ENCODE results near the gene REV3L.

REV3L gene

GRCh38 chr6:111423055-111423633, 59.9 kb downstream of the REV3L start:
- DNase-seq = no peak

DNA sequence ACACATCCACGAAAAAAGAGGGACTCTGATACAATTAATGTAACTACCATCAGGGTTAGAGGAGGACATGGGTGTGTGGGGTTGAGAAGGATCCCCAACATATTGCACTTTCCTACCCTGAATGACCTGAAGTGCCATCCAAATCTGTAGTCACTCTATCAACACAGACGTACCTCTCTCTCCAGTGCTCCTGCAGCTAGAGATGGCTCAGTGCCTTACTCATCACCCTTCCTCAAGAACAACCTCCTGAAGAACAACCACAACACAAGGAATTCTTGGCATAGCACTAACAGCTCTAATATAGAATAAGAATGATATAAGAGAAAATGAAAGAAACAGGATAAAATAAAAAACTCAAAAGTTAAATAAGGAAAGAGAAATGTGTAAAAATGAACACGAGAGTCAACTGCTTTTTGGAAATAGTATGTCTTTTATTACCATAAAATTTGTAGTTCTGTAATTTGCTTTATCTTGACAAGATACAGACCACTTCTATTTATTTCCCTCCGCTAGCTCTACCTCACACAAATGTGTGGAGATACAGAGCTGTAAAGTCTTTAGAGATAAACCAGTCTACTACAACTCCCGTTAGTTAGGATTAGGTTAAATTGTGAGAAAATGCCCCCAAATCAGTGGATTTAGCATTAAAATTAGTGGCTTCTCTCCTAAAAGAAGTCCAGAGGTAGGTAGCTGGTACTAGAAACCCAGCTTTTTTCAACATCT, 63.9 kb downstream of the REV3L start:
- no peak for DNase-seq

- DNase-seq = peak; percentile 5 to 19
Measured at GRCh38 chr6:111417946-111418345, 65.1 kb downstream of the REV3L start.

GRCh38 chr6:111417181-111417585, 65.8 kb downstream of the REV3L start:
- DNase-seq = no peak

DNA sequence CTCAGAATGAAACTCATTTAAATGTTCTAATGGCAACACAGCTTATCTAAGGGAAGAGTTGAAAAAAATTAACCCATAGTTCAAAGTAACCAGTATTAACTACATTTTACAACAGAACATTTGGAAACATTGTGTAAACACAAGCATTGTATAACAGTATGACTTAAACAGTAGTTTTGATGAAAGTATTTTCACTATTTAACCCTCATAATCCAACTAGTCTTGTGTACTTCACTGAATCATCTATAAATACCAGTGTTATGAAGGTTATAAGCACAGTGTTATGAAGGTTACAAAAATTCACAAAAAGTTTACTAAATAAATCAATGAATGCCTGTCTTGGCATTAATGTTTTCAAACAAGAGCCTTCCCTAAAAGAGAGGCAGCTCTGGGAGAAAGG, 66.5 kb downstream of the REV3L start:
- DNase-seq = no peak

GRCh38 chr6:111414373-111414772, 68.6 kb downstream of the REV3L start:
- DNase-seq = no peak

- no peak for DNase-seq
Measured at GRCh38 chr6:111411978-111412566, 70.9 kb downstream of the REV3L start.

GRCh38 chr6:111411046-111411445, 72.0 kb downstream of the REV3L start:
- no peak for DNase-seq

GRCh38 chr6:111410371-111410770, 72.6 kb downstream of the REV3L start:
- DNase-seq = no peak

DNA sequence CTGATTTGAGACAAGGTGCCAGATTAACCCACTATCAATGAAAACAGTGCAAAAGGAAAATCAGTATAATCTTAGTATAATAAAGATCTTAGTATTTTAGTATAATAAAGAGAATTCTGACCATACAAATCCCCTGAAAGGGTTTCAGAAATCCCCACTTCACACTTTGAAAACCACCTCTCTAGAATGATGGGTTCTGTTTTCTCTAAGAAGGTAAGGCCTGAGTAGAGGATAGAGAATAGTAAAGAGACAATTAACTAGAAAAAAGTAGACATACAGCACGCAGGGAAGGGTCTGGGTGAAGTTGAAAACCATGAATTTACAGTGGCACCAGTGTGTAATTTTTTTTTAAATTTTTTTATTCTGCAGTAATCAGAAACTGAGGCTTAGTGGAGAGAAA, 73.6 kb downstream of the REV3L start:
- no peak for DNase-seq

- no peak for DNase-seq
Measured at GRCh38 chr6:111407686-111408085, 75.3 kb downstream of the REV3L start.

- DNase-seq = no peak
Measured at GRCh38 chr6:111406200-111406721, 76.8 kb downstream of the REV3L start.

DNA sequence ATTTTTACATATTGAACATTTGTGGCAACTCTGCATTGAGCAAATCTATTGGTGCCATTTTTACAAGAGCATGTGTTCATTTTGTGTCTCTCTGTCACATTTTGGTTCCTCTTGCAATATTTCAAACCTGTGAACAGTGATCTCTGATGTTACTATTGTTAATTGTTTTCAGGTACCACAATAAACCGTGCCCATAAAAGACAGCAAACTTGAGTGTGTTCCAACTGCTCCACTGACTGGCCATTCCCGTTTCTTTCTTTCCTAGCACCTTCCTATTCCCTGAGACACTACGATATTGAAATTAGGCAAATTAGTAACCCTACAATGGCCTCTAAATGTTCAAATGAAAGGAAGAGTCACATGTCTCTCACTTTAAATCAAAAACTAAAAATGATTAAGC, 79.6 kb downstream of the REV3L start:
- no peak for DNase-seq

DNA sequence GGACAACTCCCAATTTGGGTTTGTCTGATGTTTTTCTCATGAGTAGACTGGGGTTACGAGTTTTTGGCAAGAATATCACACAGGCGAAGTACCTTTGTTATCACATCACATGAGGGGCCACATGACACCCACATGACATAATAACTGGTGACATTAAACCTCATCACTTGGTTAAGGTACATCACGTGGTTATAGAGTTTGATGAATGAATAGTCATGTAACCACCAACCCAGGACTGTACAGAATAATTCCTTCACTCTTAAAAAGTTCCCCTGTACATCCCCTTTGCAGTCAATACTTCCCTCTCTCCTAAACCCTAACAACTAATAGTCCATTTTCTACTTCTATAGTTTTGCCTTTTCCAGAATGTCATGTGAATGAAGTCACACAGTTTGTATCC, 83.4 kb downstream of the REV3L start:
- DNase-seq = no peak

- DNase-seq = no peak
Measured at GRCh38 chr6:111388681-111389080, 94.3 kb downstream of the REV3L start.

- no peak for DNase-seq
Measured at GRCh38 chr6:111382476-111383294, 100.3 kb downstream of the REV3L start.

DNA sequence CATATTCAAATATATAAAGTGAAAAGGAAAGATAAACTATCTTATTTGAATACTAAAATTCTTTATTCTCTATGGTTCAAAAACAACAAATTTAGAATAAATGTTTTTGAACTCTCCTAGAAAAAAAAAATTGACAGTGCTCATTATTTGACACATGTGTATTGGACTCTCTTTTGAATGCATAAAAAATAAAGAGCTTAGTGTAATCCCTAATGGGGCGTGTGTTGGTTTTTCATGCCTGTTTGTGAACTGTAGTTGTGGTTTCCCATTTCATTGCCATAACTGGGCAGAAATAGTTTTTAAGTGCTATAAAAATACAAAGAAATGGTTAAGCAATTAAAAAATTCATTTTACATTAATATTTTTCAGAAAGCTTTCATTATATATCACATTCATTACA, 101.3 kb downstream of the REV3L start:
- DNase-seq = no peak

GRCh38 chr6:111381123-111381522, 101.9 kb downstream of the REV3L start:
- no peak for DNase-seq

DNA sequence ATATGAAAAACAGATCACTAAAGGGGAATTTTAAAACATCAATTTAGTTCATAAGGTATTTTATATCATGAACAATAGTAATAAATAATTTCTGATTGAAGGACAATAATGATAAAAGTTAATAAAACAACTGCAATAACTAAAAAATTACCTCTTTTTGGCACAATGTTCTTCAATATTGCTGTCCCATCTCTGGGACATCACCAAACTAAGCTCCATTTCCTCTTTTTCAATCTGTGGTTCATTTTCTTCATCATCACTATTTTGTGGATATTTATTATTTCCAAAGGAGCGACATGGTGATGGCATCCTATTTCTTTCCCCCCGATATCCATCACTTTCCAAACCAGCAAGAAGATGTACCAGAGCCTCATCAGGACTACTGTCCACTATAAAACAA, 103.2 kb downstream of the REV3L start:
- no peak for DNase-seq

- DNase-seq = no peak
Measured at GRCh38 chr6:111379302-111379701, 103.7 kb downstream of the REV3L start.

- DNase-seq = no peak
Measured at GRCh38 chr6:111377558-111378120, 105.4 kb downstream of the REV3L start.

- DNase-seq = no peak
Measured at GRCh38 chr6:111367393-111368088, 115.5 kb downstream of the REV3L start.

Measured in NCI-H526 (cell line).